ENCODE results near the gene MIOS.
A peak's percentile ranks its signal among the peaks of the same experiment; 100 is the strongest.

The MIOS gene

GRCh38 chr7:7595451-7595850, 28.8 kb downstream of the MIOS start:
- H3K36me3 ChIP-seq (ENCODE audit: insufficient read depth) = no peaks in the 10 kb centered on the region
- no peaks in the 10 kb centered on the region for H3K79me2 ChIP-seq (ENCODE audit: insufficient read depth, low read depth)
- H2AFZ ChIP-seq (ENCODE audit: low read depth) = no peak overlapping the region
- no peaks in the 10 kb centered on the region for H3K4me1 ChIP-seq (ENCODE audit: low read depth, poor library complexity, severe bottlenecking)
- H3K4me2 ChIP-seq = no peak overlapping the region
- H3K27me3 ChIP-seq (ENCODE audit: insufficient read depth, low read depth) = no peaks in the 10 kb centered on the region
- H3K4me3 ChIP-seq (IDR thresholded peaks at IDR 0.05; ENCODE audit: insufficient read depth, low read depth, low read length) = no peak overlapping the region
- H3K27ac ChIP-seq = no peak overlapping the region
- H3K9ac ChIP-seq = no peak overlapping the region
- peak; percentile 79 for TF ChIP-seq CTCF (conservative IDR thresholded peaks at IDR 0.05; ENCODE audit: low read depth, low read length)
- no peaks in the 10 kb centered on the region for H4K20me1 ChIP-seq (ENCODE audit: insufficient read depth)

- H3K79me2 ChIP-seq (ENCODE audit: insufficient read depth, low read depth) = no peaks in the 10 kb centered on the region
- no peaks in the 10 kb centered on the region for H3K4me1 ChIP-seq (ENCODE audit: low read depth, poor library complexity, severe bottlenecking)
- H4K20me1 ChIP-seq (ENCODE audit: insufficient read depth) = no peaks in the 10 kb centered on the region
- H2AFZ ChIP-seq (ENCODE audit: low read depth) = no peak overlapping the region
- no peak for TF ChIP-seq CTCF (conservative IDR thresholded peaks at IDR 0.05; ENCODE audit: low read depth, low read length)
- H3K36me3 ChIP-seq (ENCODE audit: insufficient read depth) = no peaks in the 10 kb centered on the region
- H3K4me3 ChIP-seq (IDR thresholded peaks at IDR 0.05; ENCODE audit: insufficient read depth, low read depth, low read length) = no peak overlapping the region
- no peaks in the 10 kb centered on the region for H3K27me3 ChIP-seq (ENCODE audit: insufficient read depth, low read depth)
- no peak overlapping the region for H3K9ac ChIP-seq
- no peak overlapping the region for H3K4me2 ChIP-seq
- no peak overlapping the region for H3K27ac ChIP-seq
Observed at GRCh38 chr7:7596176-7596575, 29.5 kb downstream of the MIOS start.

- Histone ChIP-seq H3K9ac (no peak overlapping the region), H3K4me1 (ENCODE audit: low read depth, poor library complexity, severe bottlenecking) (no peaks in the 10 kb centered on the region), H3K79me2 (ENCODE audit: insufficient read depth, low read depth) (no peaks in the 10 kb centered on the region), H3K4me2 (no peak overlapping the region), H3K27ac (no peak overlapping the region), H4K20me1 (ENCODE audit: insufficient read depth) (no peaks in the 10 kb centered on the region), H3K27me3 (ENCODE audit: insufficient read depth, low read depth) (no peaks in the 10 kb centered on the region), H3K36me3 (ENCODE audit: insufficient read depth) (no peaks in the 10 kb centered on the region; the same call in 1 of the 2 replicates), H2AFZ (ENCODE audit: low read depth) (no peak overlapping the region), H3K4me3 (IDR thresholded peaks at IDR 0.05; ENCODE audit: insufficient read depth, low read depth, low read length) (no peak overlapping the region)
- no peak for TF ChIP-seq CTCF (conservative IDR thresholded peaks at IDR 0.05; ENCODE audit: low read depth, low read length)
Observed at GRCh38 chr7:7607010-7607409, 40.3 kb downstream of the MIOS start.

GRCh38 chr7:7609330-7609729, 42.6 kb downstream of the MIOS start:
- Histone ChIP-seq H3K79me2 (ENCODE audit: insufficient read depth, low read depth) (no peaks in the 10 kb centered on the region), H3K4me1 (ENCODE audit: low read depth, poor library complexity, severe bottlenecking) (no peaks in the 10 kb centered on the region), H3K9ac (no peak overlapping the region), H3K27ac (no peak overlapping the region), H3K36me3 (ENCODE audit: insufficient read depth) (no peaks in the 10 kb centered on the region; the same call in 1 of the 2 replicates), H3K27me3 (ENCODE audit: insufficient read depth, low read depth) (no peaks in the 10 kb centered on the region), H3K4me3 (IDR thresholded peaks at IDR 0.05; ENCODE audit: insufficient read depth, low read depth, low read length) (no peak overlapping the region), H3K4me2 (no peak overlapping the region), H2AFZ (ENCODE audit: low read depth) (no peak overlapping the region), H4K20me1 (ENCODE audit: insufficient read depth) (no peaks in the 10 kb centered on the region)
- no peak for TF ChIP-seq CTCF (conservative IDR thresholded peaks at IDR 0.05; ENCODE audit: low read depth, low read length)
